PC-9 (cell line): ENCODE results near the gene SPATA31C1. TPM values are rescaled to one million over a fixed set of nuclear protein-coding genes. Genes with fewer than 3 reads are reported as not detected.

Source experiments
- BruUV-seq: library from RNA; stranded (reverse); fragments of 400-500 nt; replicated peaks from 2 replicates; lab custom pipeline; 2021; lab: Mats Ljungman, UMichigan
- CTCF ChIA-PET: fragments of 300-600 bp; sonication (Branson Sonifier 250); formaldehyde crosslinking; loops from one replicate; lab custom pipeline; 2022; ENCODE audit warnings: antibody characterized with exemption; lab: Charles Lee
- POLR2A ChIA-PET: fragments of 300-600 bp; sonication (Branson Sonifier 250); formaldehyde crosslinking; loops from one replicate; lab custom pipeline; 2022; ENCODE audit warnings: antibody characterized with exemption; ENCODE audit not compliant: unreplicated experiment; lab: Charles Lee
- DNase-seq, 2 experiments: peaks; one replicate each; pipeline versions ENCODE4 v3.0.0 to v3.0.0-alpha.2; 2015 to 2022; ENCODE audit warnings: mixed read lengths in 1 of 2
- H2AFZ ChIP-seq: fragments of 200-600 bp; sonication (generic); 2 replicates; pipeline ENCODE4 v1.8.1; 2017; ENCODE audit warnings: antibody characterized with exemption
- H3F3A ChIP-seq: fragments of 200-600 bp; sonication (generic); 2 replicates; pipeline ENCODE4 v1.8.1; 2017; ENCODE audit warnings: antibody characterized with exemption, mild to moderate bottlenecking, low read depth; ENCODE audit not compliant: insufficient read depth
- H3K27ac ChIP-seq: fragments of 200-600 bp; sonication (generic); 2 replicates; pipeline ENCODE4 v1.6.1; 2016; ENCODE audit warnings: mixed run types
- H3K27me3 ChIP-seq: fragments of 200-600 bp; sonication (generic); 2 replicates; pipeline ENCODE4 v1.6.1; 2016; ENCODE audit warnings: low read depth, mixed run types; ENCODE audit not compliant: insufficient read depth
- H3K36me3 ChIP-seq: fragments of 200-600 bp; sonication (generic); 2 replicates; pipeline ENCODE4 v1.6.1; 2016; ENCODE audit warnings: low read depth, mixed run types
- H3K4me1 ChIP-seq: fragments of 200-600 bp; sonication (generic); replicated peaks from 2 replicates; pipeline ENCODE4 v1.6.1; 2016; ENCODE audit warnings: mixed run types; ENCODE audit not compliant: insufficient read depth
- H3K4me2 ChIP-seq: fragments of 200-600 bp; sonication (generic); 2 replicates; pipeline ENCODE4 v1.6.1; 2017; ENCODE audit warnings: mixed run types
- H3K4me3 ChIP-seq: fragments of 200-600 bp; sonication (generic); 2 replicates; pipeline ENCODE4 v1.6.1; 2016; ENCODE audit warnings: mixed run types
- H3K79me2 ChIP-seq: fragments of 200-600 bp; sonication (generic); 2 replicates; pipeline ENCODE4 v1.6.1; 2017; ENCODE audit warnings: low read depth, mixed run types
- H3K9me2 ChIP-seq: fragments of 200-600 bp; sonication (generic); 2 replicates; pipeline ENCODE4 v1.8.1; 2017; ENCODE audit warnings: mild to moderate bottlenecking; ENCODE audit not compliant: insufficient read depth
- H3K9me3 ChIP-seq: fragments of 200-600 bp; sonication (generic); 2 replicates; pipeline ENCODE4 v1.8.1; 2016; ENCODE audit warnings: low read depth; ENCODE audit not compliant: insufficient read depth
- H4K20me1 ChIP-seq: fragments of 200-600 bp; sonication (generic); 2 replicates; pipeline ENCODE4 v1.8.1; 2017; ENCODE audit not compliant: insufficient read depth
- EZH2 ChIP-seq: fragments of 200-600 bp; sonication (generic); IDR thresholded peaks from 2 replicates; pipeline ENCODE4 v1.8.0; 2017; ENCODE audit warnings: antibody characterized with exemption, low read depth
- intact Hi-C: fragments of 100-400 bp; cut with micrococcal nuclease; formaldehyde crosslinking; loops from one replicate; pipeline ENCODE4 v1.10.0; 2022; ENCODE audit not compliant: unreplicated experiment
- total RNA-seq: library from RNA; stranded (reverse); gene quantifications from 2 replicates; pipeline ENCODE4 v1.2.3, GENCODE V29; 2021
- TF ChIP-seq, protein P1 (sequence below): fragments of 200-600 bp; sonication (generic); conservative IDR thresholded peaks from 2 replicates; pipeline ENCODE4 v1.6.1; 2017; ENCODE audit warnings: mixed run types, antibody characterized with exemption, mild to moderate bottlenecking, moderate library complexity

SPATA31C1 gene
- total RNA-seq, 1 experiment from 2014 or later = not detected

DNA sequence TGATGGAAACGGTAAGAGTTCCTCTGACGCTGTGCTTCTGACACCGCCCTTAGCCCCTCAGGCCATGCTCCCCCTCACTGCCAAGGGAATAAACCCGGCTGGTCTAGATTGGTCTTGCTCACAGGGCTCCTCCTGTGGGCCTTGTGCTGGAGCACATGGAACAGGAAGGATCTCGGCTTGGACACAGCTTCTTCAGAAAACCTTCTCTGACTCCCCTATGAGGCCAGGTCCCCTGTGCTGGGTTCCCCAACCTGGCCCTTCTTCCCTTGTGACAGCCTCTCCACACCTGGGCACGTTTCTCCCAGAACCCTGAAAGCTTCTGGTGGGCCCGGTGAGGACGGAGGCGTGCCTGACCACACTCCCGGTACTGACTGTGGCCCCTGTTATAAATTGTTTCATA is 26.9 kb upstream of the SPATA31C1 start:
- POLR2A ChIA-PET = no interaction called here

DNA sequence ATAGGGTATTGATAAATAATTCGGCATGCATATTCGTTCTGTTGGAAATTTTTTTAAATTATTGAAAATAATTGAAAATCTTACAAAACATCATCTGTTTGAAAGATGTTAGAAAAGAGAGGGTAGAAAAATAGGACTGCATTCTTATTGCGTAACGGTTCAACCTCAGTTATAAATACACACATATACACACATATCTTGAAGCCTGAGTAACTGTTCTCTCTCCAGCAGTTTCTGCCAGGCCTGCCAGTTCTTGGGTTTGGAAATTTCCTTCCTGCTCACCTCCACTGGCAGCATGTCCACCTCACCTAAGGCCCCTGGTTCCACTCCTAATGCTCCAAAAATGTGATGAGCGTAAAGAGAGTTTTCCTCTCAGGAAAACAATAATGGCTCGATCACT is 26.0 kb upstream of the SPATA31C1 start:
- no TSS peak for BruUV-seq
- Histone ChIP-seq H2AFZ (no peak overlapping the region), H3K9me3 (no peaks in the 10 kb centered on the region), H3K4me3 (no peak overlapping the region), H3K36me3 (no peaks in the 10 kb centered on the region), H3K27ac (no peak overlapping the region), H3F3A (no peaks in the 10 kb centered on the region), H4K20me1 (no peaks in the 10 kb centered on the region), H3K4me1 (no peaks in the 10 kb centered on the region), H3K9me2 (no peaks in the 10 kb centered on the region), H3K4me2 (no peak overlapping the region), H3K79me2 (no peaks in the 10 kb centered on the region), H3K27me3 (no peaks in the 10 kb centered on the region)
- no peak for TF ChIP-seq EZH2
- TF ChIP-seq, protein P1, sequence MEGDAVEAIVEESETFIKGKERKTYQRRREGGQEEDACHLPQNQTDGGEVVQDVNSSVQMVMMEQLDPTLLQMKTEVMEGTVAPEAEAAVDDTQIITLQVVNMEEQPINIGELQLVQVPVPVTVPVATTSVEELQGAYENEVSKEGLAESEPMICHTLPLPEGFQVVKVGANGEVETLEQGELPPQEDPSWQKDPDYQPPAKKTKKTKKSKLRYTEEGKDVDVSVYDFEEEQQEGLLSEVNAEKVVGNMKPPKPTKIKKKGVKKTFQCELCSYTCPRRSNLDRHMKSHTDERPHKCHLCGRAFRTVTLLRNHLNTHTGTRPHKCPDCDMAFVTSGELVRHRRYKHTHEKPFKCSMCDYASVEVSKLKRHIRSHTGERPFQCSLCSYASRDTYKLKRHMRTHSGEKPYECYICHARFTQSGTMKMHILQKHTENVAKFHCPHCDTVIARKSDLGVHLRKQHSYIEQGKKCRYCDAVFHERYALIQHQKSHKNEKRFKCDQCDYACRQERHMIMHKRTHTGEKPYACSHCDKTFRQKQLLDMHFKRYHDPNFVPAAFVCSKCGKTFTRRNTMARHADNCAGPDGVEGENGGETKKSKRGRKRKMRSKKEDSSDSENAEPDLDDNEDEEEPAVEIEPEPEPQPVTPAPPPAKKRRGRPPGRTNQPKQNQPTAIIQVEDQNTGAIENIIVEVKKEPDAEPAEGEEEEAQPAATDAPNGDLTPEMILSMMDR = no peak
- ChIA-PET CTCF (no interaction called here), POLR2A (no interaction called here)
- DNase-seq = no peak
- intact Hi-C loops = no loop called here

More for the DNA sequence above, 26.9 kb upstream of the SPATA31C1 start:
- H3K9me3 ChIP-seq = no peaks in the 10 kb centered on the region
- no peaks in the 10 kb centered on the region for H3K79me2 ChIP-seq
- H3K36me3 ChIP-seq = no peaks in the 10 kb centered on the region
- no peaks in the 10 kb centered on the region for H4K20me1 ChIP-seq
- H3K9me2 ChIP-seq = no peaks in the 10 kb centered on the region
- TF ChIP-seq EZH2 = no peak
- TF ChIP-seq, protein P1 = no peak
- no peak for DNase-seq
- BruUV-seq = no TSS peak
- intact Hi-C loops = no loop called here
- no peaks in the 10 kb centered on the region for H3K4me1 ChIP-seq
- CTCF ChIA-PET = no interaction called here
- H3K27ac ChIP-seq = no peak overlapping the region
- no peak overlapping the region for H2AFZ ChIP-seq
- no peaks in the 10 kb centered on the region for H3F3A ChIP-seq
- no peak overlapping the region for H3K4me3 ChIP-seq
- H3K27me3 ChIP-seq = no peaks in the 10 kb centered on the region
- H3K4me2 ChIP-seq = no peak overlapping the region

DNA sequence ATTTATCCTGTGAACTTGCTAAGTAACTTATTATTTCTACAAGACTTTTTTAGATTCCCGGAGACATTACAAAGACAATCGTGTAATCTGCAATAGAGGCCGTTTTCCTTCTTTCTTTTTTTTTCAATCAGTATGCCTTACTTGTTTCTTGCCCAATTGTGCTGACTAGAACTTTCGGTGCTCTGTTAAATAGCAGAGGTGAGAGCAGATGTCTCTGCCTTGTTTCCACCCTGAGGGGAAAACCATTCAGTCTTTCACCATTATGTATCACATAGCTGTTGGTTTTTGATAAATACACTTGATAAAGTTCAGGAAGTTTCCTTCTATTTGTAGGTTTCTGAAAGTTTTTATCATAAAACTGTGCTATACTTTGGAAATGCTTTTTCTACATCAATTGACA is 24.8 kb upstream of the SPATA31C1 start:
- no peak overlapping the region for H3K4me2 ChIP-seq
- ChIA-PET CTCF (no interaction called here), POLR2A (no interaction called here)
- no peaks in the 10 kb centered on the region for H3K36me3 ChIP-seq
- H3K9me3 ChIP-seq = no peaks in the 10 kb centered on the region
- H3K9me2 ChIP-seq = no peaks in the 10 kb centered on the region
- H2AFZ ChIP-seq = no peak overlapping the region
- H3K4me3 ChIP-seq = no peak overlapping the region
- H3K27me3 ChIP-seq = no peaks in the 10 kb centered on the region
- no peak overlapping the region for H3K27ac ChIP-seq
- BruUV-seq = no TSS peak
- no peaks in the 10 kb centered on the region for H4K20me1 ChIP-seq
- TF ChIP-seq, protein P1 = no peak
- no peak for DNase-seq
- H3K79me2 ChIP-seq = no peaks in the 10 kb centered on the region
- intact Hi-C loops = no loop called here
- H3K4me1 ChIP-seq = no peaks in the 10 kb centered on the region
- H3F3A ChIP-seq = no peaks in the 10 kb centered on the region
